Breast epithelium (tissue), 3 donors: ENCODE data around the gene PITX3.

ENCODE experiments used
- CTCF ChIP-seq, 3 donors: fragments of 450-650 bp; IDR thresholded peaks; one replicate each; pipeline ENCODE4 v1.5.1; 2016 to 2017; ENCODE audit warnings: antibody characterized with exemption in 3 of 3, mild to moderate bottlenecking in 3 of 3, moderate library complexity in 3 of 3
- POLR2A ChIP-seq: fragments of 450-650 bp; IDR thresholded peaks from one replicate; pipeline ENCODE4 v1.6.1; 2016; ENCODE audit warnings: antibody characterized with exemption, mild to moderate bottlenecking, moderate library complexity
- POLR2AphosphoS5 ChIP-seq, 3 donors: sonication (generic); formaldehyde crosslinking; IDR thresholded peaks; one replicate each; pipeline ENCODE4 v1.6.1; 2017; ENCODE audit warnings: antibody characterized with exemption in 3 of 3

DNA sequence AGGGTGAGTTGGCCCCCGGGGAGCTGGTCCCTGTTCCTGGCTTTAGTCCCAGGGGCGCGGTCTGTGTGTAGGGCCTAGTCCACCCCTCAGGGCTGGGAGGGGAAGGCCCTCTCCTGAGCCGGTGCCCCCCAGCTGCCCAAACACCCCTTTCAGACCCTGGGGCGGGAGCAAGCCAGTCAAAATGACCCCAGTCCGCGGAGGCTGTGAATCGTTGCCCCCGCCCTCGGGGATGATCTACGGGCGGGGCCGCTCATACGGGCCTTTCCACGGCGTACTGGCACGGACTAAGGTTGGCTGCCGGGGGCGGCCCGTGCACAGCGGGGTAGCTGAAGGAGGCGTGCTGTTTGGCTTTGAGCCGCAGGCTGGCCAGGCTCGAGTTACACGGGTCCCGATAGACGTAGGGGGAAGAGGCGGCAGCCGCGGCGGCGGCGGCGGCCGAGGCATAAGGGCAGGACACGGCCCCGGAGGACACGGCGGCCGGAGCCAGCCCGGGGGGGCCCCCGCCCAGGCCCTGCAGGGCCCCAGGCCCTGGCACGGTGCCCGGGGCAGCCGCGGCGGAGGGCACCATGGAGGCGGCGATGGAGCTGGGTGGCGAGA is 10.9 kb downstream of the PITX3 start:
- TF ChIP-seq POLR2A = no peak
- TF ChIP-seq CTCF (IDR thresholded peaks at IDR 0.05) = no peak
- no peak for TF ChIP-seq POLR2AphosphoS5 (IDR thresholded peaks at IDR 0.05)
